SK-N-SH (cell line): ENCODE results near the gene IRX5. TPM values are rescaled to one million over a fixed set of nuclear protein-coding genes. Genes with fewer than 3 reads are reported as not detected.

Experiments
- CTCF ChIA-PET: fragments of 300-600, 350-600 bp; formaldehyde crosslinking; extraction: SDS; loops from one replicate; lab custom pipeline; 2021; lab: Yijun Ruan, JAX
- POLR2A ChIA-PET: fragments of 350-600 bp; sonication (Branson Sonifier 250); formaldehyde crosslinking; extraction: SDS; loops from one replicate; lab custom pipeline; 2020; ENCODE audit warnings: antibody characterized with exemption, inconsistent platforms; lab: Yijun Ruan, JAX
- DNase-seq: peaks from one replicate; pipeline ENCODE4 v3.0.0; 2012
- H2AFZ ChIP-seq: fragments of 200-600 bp; sonication (generic); 2 replicates; pipeline ENCODE4 v1.8.1; 2016; ENCODE audit warnings: antibody characterized with exemption, mild to moderate bottlenecking, low read depth
- H3F3A ChIP-seq: fragments of 200-600 bp; sonication (generic); replicated peaks from 2 replicates; pipeline ENCODE3; 2016; ENCODE audit warnings: antibody characterized with exemption, mild to moderate bottlenecking; ENCODE audit not compliant: insufficient read depth
- H3K27ac ChIP-seq, 2 experiments: fragments of 200-500 bp in 1 of 2; fragments of 200-600 bp in 1 of 2; sonication (Bioruptor generic) in 1 of 2; sonication (generic), shearing (Covaris generic) in 1 of 2; 2 replicates each; pipeline versions ENCODE4 v1.5.1 to v1.6.1; 2014 to 2016; ENCODE audit warnings: low read depth in 2 of 2, inconsistent platforms in 1 of 2, low read length in 1 of 2, mild to moderate bottlenecking in 1 of 2, mixed read lengths in 1 of 2
- H3K27me3 ChIP-seq: fragments of 200-600 bp; sonication (generic), shearing (Covaris generic); 2 replicates; pipeline ENCODE4 v1.6.1; 2016; ENCODE audit warnings: mixed run types; ENCODE audit not compliant: insufficient read depth
- H3K36me3 ChIP-seq, 2 experiments: fragments of 200-500 bp in 1 of 2; fragments of 200-600 bp in 1 of 2; sonication (Bioruptor generic) in 1 of 2; sonication (generic) in 1 of 2; replicated peaks in 1 of 2; 2 replicates each; pipeline versions ENCODE3 to v1.5.1; 2014 to 2016; ENCODE audit warnings: low read length in 1 of 2, mild to moderate bottlenecking in 1 of 2; ENCODE audit not compliant: insufficient read depth in 2 of 2, control insufficient read depth in 1 of 2
- H3K4me1 ChIP-seq, 2 experiments: fragments of 200-500 bp in 1 of 2; fragments of 200-600 bp in 1 of 2; sonication (Bioruptor generic) in 1 of 2; sonication (generic), shearing (Covaris generic) in 1 of 2; 2 replicates each; pipeline versions ENCODE4 v1.5.1 to v1.6.1; 2014 to 2016; ENCODE audit warnings: low read depth in 1 of 2, low read length in 1 of 2, mixed run types in 1 of 2; ENCODE audit not compliant: insufficient read depth in 2 of 2, control insufficient read depth in 1 of 2
- H3K4me2 ChIP-seq: fragments of 200-600 bp; sonication (generic), shearing (Covaris generic); 2 replicates; pipeline ENCODE4 v1.6.1; 2017; ENCODE audit warnings: mixed run types
- H3K4me3 ChIP-seq, 2 experiments: fragments of 200-500 bp in 1 of 2; fragments of 200-600 bp in 1 of 2; sonication (Bioruptor generic) in 1 of 2; sonication (generic), shearing (Covaris generic) in 1 of 2; 2 replicates each; pipeline versions ENCODE4 v1.5.1 to v1.8.1; 2014 to 2016; ENCODE audit warnings: low read depth in 2 of 2, inconsistent platforms in 1 of 2, low read length in 1 of 2, mild to moderate bottlenecking in 1 of 2, mixed read lengths in 1 of 2, moderate library complexity in 1 of 2
- H3K79me2 ChIP-seq: fragments of 200-600 bp; sonication (generic); 2 replicates; pipeline ENCODE4 v1.8.1; 2017; ENCODE audit warnings: mild to moderate bottlenecking; ENCODE audit not compliant: insufficient read depth
- H3K9ac ChIP-seq: fragments of 200-600 bp; sonication (generic); 2 replicates; pipeline ENCODE4 v1.6.1; 2017; ENCODE audit warnings: mixed run types
- H3K9me2 ChIP-seq: fragments of 200-600 bp; sonication (generic); 2 replicates; pipeline ENCODE4 v1.6.1; 2017; ENCODE audit warnings: mixed run types
- H3K9me3 ChIP-seq: fragments of 200-600 bp; sonication (generic); 2 replicates; pipeline ENCODE4 v1.6.1; 2017; ENCODE audit warnings: mixed run types, mild to moderate bottlenecking, moderate library complexity
- H4K20me1 ChIP-seq: fragments of 200-600 bp; sonication (generic); 2 replicates; pipeline ENCODE4 v1.6.1; 2017; ENCODE audit warnings: mild to moderate bottlenecking, mixed run types; ENCODE audit not compliant: insufficient read depth
- EP300 ChIP-seq, 2 experiments: IDR thresholded peaks; 2 replicates each; pipeline versions ENCODE4 v1.4.0 to v1.6.1; 2012; ENCODE audit warnings: borderline replicate concordance in 1 of 2, low read depth in 1 of 2, low read length in 1 of 2
- EZH2phosphoT487 ChIP-seq: fragments of 200-600 bp; sonication (generic); IDR thresholded peaks from 2 replicates; pipeline ENCODE4 v1.6.1; 2017; ENCODE audit warnings: low read depth, mixed run types, mild to moderate bottlenecking, antibody characterized with exemption, moderate library complexity, borderline replicate concordance
- FOXJ3 ChIP-seq: sonication (generic); formaldehyde crosslinking; IDR thresholded peaks from 2 replicates; pipeline ENCODE4 v1.5.1; 2020; ENCODE audit warnings: mild to moderate bottlenecking, missing genetic modification reagents
- FOXM1 ChIP-seq: IDR thresholded peaks from 2 replicates; pipeline ENCODE4 v1.4.0; 2012; ENCODE audit warnings: low read depth, mild to moderate bottlenecking
- GABPA ChIP-seq: IDR thresholded peaks from 2 replicates; pipeline ENCODE4 v1.4.0; 2012; ENCODE audit warnings: low read depth, mild to moderate bottlenecking
- GATA2 ChIP-seq: sonication (generic); formaldehyde crosslinking; IDR thresholded peaks from 2 replicates; pipeline ENCODE4 v1.5.0; 2020; ENCODE audit warnings: mild to moderate bottlenecking, missing genetic modification reagents
- JUND ChIP-seq: IDR thresholded peaks from 2 replicates; pipeline ENCODE4 v1.4.0; 2012
- NFIC ChIP-seq: IDR thresholded peaks from 2 replicates; pipeline ENCODE4 v1.4.0; 2012; ENCODE audit warnings: borderline replicate concordance
- NRF1 ChIP-seq: IDR thresholded peaks from 2 replicates; pipeline ENCODE4 v1.6.1; 2012; ENCODE audit warnings: low read depth, mild to moderate bottlenecking, low read length
- RCOR1 ChIP-seq: fragments of 150-350 bp; IDR thresholded peaks from 2 replicates; pipeline ENCODE4 v1.6.1; 2017; ENCODE audit warnings: antibody characterized with exemption, low read length
- RFX5 ChIP-seq: IDR thresholded peaks from 2 replicates; pipeline ENCODE4 v1.6.1; 2012; ENCODE audit warnings: mild to moderate bottlenecking, improper control_type of control experiment, low read length
- RXRA ChIP-seq: IDR thresholded peaks from 2 replicates; pipeline ENCODE4 v1.4.0; 2012; ENCODE audit warnings: low read depth, mild to moderate bottlenecking, borderline replicate concordance
- SIN3A ChIP-seq: IDR thresholded peaks from 2 replicates; pipeline ENCODE4 v1.6.1; 2012; ENCODE audit warnings: low read depth, mild to moderate bottlenecking, low read length, moderate library complexity, borderline replicate concordance
- TAF1 ChIP-seq: IDR thresholded peaks from 2 replicates; pipeline ENCODE4 v1.6.1; 2012; ENCODE audit warnings: low read depth, mild to moderate bottlenecking, low read length, moderate library complexity, borderline replicate concordance
- TCF12 ChIP-seq: IDR thresholded peaks from 2 replicates; pipeline ENCODE4 v1.4.0; 2012
- TEAD4 ChIP-seq: IDR thresholded peaks from 2 replicates; pipeline ENCODE4 v1.4.0; 2012; ENCODE audit warnings: mild to moderate bottlenecking, borderline replicate concordance; ENCODE audit not compliant: insufficient read depth
- WGBS: methylation state at CpG from one replicate; pipeline ENCODE4 v1.1.6; 2017; ENCODE audit warnings: low lambda C conversion rate; 5-methylcytosine and 5-hydroxymethylcytosine counted together
- polyA plus RNA-seq, 3 experiments: library from polyadenylated mRNA; depleted of rRNA; stranded (reverse); fragments of >200 nt; gene quantifications; 2 replicates each; pipeline ENCODE4 v1.2.3, GENCODE V29; 2012
- TF ChIP-seq, protein P1 (sequence below): IDR thresholded peaks from 2 replicates; pipeline ENCODE4; 2012
- TF ChIP-seq, protein P2 (sequence below): fragments of 200-600 bp; sonication (generic); IDR thresholded peaks from 2 replicates; pipeline ENCODE4 v1.6.1; 2017; ENCODE audit warnings: antibody characterized with exemption, mild to moderate bottlenecking, moderate library complexity
- TF ChIP-seq, protein P3 (sequence below): IDR thresholded peaks from 2 replicates; pipeline ENCODE4 v1.4.0; 2012; ENCODE audit warnings: low read depth, borderline replicate concordance
- TF ChIP-seq, protein P4 (sequence below): IDR thresholded peaks from 2 replicates; pipeline ENCODE4 v1.6.1; 2012; ENCODE audit warnings: mild to moderate bottlenecking, low read depth, low read length, moderate library complexity
- TF ChIP-seq, protein P5 (sequence below): IDR thresholded peaks from 2 replicates; pipeline ENCODE4 v1.4.0; 2012; ENCODE audit warnings: low read depth

The IRX5 gene
- polyA plus RNA-seq, 1 of the 3 experiments (the other 2 are of a cell fraction) = 1.4 TPM

DNA sequence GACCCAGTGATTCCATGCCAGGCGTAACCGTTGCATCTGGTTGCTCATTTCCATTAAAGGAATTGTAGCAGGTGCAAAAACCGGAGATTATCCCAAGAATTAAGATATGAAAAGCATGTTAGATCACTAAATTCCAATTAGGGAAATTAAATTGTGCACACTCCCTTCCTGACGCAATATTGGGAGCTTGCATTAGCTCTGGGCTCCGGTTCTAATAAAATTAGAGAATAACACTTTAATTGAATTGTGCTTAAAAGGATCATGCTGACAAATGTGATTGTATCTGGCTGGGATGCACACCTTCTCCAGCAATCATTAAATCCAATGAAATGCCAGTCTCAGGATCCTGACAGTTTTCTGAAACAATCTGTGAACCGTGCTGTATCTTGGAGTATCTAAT is 38.1 kb downstream of the IRX5 start:
- Histone ChIP-seq H3K9me2 (no peaks in the 10 kb centered on the region), H4K20me1 (no peaks in the 10 kb centered on the region), H3F3A (no peaks in the 10 kb centered on the region), H3K9ac (no peak overlapping the region), H3K27me3 (no peaks in the 10 kb centered on the region; the same call in 1 of the 2 replicates), H2AFZ (no peak overlapping the region), H3K79me2 (no peaks in the 10 kb centered on the region), H3K9me3 (no peaks in the 10 kb centered on the region), H3K27ac (no peak overlapping the region), H3K4me1 (peaks cover 0 to 8% of the 10 kb centered on the region in 2 experiments; a peak in 2 of 4 replicates), H3K36me3 (no peaks in the 10 kb centered on the region), H3K4me3 (no peak overlapping the region), H3K4me2 (no peak overlapping the region)
- DNase-seq = no peak
- ChIA-PET CTCF (no interaction called here), POLR2A (interaction anchor here (0.6 kb wide), 1 partner anchor 365 kb away, joined by 3 read pairs; no protein-coding TSS in a partner anchor)
- WGBS = 14% methylated on average over 6 of the region's 6 CpGs
- no peak for TF ChIP-seq RXRA
- peak; percentile 67; the same call in 1 of the 2 replicates for TF ChIP-seq RCOR1
- TF ChIP-seq GATA2 (CRISPR knock-in tag) = peak; percentile 57
- peak in 1 of 2 experiments; percentile 53; a peak in 1 of 4 replicates for TF ChIP-seq EP300 (IDR thresholded peaks at IDR 0.05; ENCODE audit: borderline replicate concordance in 1 of 2, low read depth in 1 of 2, low read length in 1 of 2)

DNA sequence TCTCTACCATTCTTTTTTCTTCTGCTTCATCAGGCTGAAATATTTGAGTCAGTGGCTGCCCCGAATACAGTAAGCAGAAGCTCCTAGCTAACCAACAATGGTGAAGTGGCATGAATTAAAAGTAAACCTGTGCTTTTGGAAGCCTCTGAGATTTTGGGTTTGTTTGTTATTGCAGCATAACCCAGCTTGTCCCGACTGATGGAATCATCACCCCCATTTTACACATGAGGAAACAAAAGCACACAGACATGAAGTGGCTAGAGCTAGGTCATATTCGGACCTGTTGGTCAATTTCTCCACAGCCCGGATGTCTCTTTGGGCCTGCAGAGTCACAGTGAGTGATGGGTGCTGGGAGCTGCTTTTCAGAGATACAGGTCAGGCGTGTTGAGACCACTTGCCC is 39.4 kb downstream of the IRX5 start:
- ChIA-PET CTCF (interaction anchor here (0.8 to 1.4 kb wide), 2 partner anchors 40 to 402 kb away, joined by 3 to 5 read pairs; no protein-coding TSS in a partner anchor), POLR2A (interaction anchor here (0.6 kb wide), 1 partner anchor 307 kb away, joined by 3 read pairs; no protein-coding TSS in a partner anchor)
- WGBS = 13% methylated on average over 4 of the region's 5 CpGs
- Histone ChIP-seq H3K9me2 (no peaks in the 10 kb centered on the region), H3K4me3 (no peak overlapping the region), H2AFZ (no peak overlapping the region), H3K27ac (no peak overlapping the region), H3K9ac (no peak overlapping the region), H3K4me1 (peaks cover 0 to 8% of the 10 kb centered on the region in 2 experiments; a peak in 2 of 4 replicates), H3K79me2 (no peaks in the 10 kb centered on the region), H3K4me2 (no peak overlapping the region), H3K36me3 (no peaks in the 10 kb centered on the region), H3K9me3 (no peaks in the 10 kb centered on the region), H4K20me1 (no peaks in the 10 kb centered on the region), H3K27me3 (no peaks in the 10 kb centered on the region; the same call in 1 of the 2 replicates), H3F3A (no peaks in the 10 kb centered on the region)
- no peak for DNase-seq
- TF ChIP-seq EZH2phosphoT487 (no peak), TAF1 (no peak), FOXJ3 (CRISPR knock-in tag) (no peak), TCF12 (no peak), TEAD4 (no peak), SIN3A (no peak), RFX5 (no peak), FOXM1 (no peak), NRF1 (no peak), GABPA (no peak), NFIC (no peak), JUND (no peak)
- TF ChIP-seq, protein P1, sequence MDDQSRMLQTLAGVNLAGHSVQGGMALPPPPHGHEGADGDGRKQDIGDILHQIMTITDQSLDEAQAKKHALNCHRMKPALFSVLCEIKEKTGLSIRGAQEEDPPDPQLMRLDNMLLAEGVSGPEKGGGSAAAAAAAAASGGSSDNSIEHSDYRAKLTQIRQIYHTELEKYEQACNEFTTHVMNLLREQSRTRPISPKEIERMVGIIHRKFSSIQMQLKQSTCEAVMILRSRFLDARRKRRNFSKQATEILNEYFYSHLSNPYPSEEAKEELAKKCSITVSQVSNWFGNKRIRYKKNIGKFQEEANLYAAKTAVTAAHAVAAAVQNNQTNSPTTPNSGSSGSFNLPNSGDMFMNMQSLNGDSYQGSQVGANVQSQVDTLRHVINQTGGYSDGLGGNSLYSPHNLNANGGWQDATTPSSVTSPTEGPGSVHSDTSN = no peak
- TF ChIP-seq, protein P2, sequence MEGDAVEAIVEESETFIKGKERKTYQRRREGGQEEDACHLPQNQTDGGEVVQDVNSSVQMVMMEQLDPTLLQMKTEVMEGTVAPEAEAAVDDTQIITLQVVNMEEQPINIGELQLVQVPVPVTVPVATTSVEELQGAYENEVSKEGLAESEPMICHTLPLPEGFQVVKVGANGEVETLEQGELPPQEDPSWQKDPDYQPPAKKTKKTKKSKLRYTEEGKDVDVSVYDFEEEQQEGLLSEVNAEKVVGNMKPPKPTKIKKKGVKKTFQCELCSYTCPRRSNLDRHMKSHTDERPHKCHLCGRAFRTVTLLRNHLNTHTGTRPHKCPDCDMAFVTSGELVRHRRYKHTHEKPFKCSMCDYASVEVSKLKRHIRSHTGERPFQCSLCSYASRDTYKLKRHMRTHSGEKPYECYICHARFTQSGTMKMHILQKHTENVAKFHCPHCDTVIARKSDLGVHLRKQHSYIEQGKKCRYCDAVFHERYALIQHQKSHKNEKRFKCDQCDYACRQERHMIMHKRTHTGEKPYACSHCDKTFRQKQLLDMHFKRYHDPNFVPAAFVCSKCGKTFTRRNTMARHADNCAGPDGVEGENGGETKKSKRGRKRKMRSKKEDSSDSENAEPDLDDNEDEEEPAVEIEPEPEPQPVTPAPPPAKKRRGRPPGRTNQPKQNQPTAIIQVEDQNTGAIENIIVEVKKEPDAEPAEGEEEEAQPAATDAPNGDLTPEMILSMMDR = no peak
- TF ChIP-seq, protein P3, sequence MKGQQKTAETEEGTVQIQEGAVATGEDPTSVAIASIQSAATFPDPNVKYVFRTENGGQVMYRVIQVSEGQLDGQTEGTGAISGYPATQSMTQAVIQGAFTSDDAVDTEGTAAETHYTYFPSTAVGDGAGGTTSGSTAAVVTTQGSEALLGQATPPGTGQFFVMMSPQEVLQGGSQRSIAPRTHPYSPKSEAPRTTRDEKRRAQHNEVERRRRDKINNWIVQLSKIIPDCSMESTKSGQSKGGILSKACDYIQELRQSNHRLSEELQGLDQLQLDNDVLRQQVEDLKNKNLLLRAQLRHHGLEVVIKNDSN = no peak
- TF ChIP-seq, protein P4, sequence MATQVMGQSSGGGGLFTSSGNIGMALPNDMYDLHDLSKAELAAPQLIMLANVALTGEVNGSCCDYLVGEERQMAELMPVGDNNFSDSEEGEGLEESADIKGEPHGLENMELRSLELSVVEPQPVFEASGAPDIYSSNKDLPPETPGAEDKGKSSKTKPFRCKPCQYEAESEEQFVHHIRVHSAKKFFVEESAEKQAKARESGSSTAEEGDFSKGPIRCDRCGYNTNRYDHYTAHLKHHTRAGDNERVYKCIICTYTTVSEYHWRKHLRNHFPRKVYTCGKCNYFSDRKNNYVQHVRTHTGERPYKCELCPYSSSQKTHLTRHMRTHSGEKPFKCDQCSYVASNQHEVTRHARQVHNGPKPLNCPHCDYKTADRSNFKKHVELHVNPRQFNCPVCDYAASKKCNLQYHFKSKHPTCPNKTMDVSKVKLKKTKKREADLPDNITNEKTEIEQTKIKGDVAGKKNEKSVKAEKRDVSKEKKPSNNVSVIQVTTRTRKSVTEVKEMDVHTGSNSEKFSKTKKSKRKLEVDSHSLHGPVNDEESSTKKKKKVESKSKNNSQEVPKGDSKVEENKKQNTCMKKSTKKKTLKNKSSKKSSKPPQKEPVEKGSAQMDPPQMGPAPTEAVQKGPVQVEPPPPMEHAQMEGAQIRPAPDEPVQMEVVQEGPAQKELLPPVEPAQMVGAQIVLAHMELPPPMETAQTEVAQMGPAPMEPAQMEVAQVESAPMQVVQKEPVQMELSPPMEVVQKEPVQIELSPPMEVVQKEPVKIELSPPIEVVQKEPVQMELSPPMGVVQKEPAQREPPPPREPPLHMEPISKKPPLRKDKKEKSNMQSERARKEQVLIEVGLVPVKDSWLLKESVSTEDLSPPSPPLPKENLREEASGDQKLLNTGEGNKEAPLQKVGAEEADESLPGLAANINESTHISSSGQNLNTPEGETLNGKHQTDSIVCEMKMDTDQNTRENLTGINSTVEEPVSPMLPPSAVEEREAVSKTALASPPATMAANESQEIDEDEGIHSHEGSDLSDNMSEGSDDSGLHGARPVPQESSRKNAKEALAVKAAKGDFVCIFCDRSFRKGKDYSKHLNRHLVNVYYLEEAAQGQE = no peak
- TF ChIP-seq, protein P5, sequence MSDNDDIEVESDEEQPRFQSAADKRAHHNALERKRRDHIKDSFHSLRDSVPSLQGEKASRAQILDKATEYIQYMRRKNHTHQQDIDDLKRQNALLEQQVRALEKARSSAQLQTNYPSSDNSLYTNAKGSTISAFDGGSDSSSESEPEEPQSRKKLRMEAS = no peak
